GM23338 (cell line): ENCODE data around the gene DUSP6. TPM values are rescaled to one million over a fixed set of nuclear protein-coding genes. Genes with fewer than 3 reads are reported as not detected.

ENCODE experiments used
- ATAC-seq: fragments of 200-7000 bp; cut with Tn5 transposase; 3 replicates; pipeline ENCODE4 v1.9.1; 2020
- DNase-seq: peaks from one replicate; pipeline ENCODE4 v3.0.0-alpha.2; 2015; ENCODE audit warnings: low spot score
- H2AFZ ChIP-seq: fragments of 200-600 bp; sonication (generic); 2 replicates; pipeline ENCODE4 v1.8.0; 2016; ENCODE audit warnings: antibody characterized with exemption, mild to moderate bottlenecking, moderate library complexity
- H3F3A ChIP-seq: fragments of 200-600 bp; sonication (generic); replicated peaks from 2 replicates; pipeline ENCODE4 v1.8.0; 2017; ENCODE audit warnings: antibody characterized with exemption, mixed run types, low read depth
- H3K27ac ChIP-seq: fragments of 200-600 bp; sonication (generic); 2 replicates; pipeline ENCODE4 v1.6.1; 2016; ENCODE audit warnings: low read depth
- H3K27me3 ChIP-seq: fragments of 200-600 bp; sonication (generic); 2 replicates; pipeline ENCODE4 v1.8.0; 2016; ENCODE audit warnings: mild to moderate bottlenecking, mixed run types, moderate library complexity; ENCODE audit not compliant: insufficient read depth
- H3K36me3 ChIP-seq: fragments of 200-600 bp; sonication (generic); 2 replicates; pipeline ENCODE4 v1.8.0; 2016; ENCODE audit warnings: mild to moderate bottlenecking; ENCODE audit not compliant: insufficient read depth
- H3K4me1 ChIP-seq: fragments of 200-600 bp; sonication (generic); 2 replicates; pipeline ENCODE4 v1.8.0; 2016; ENCODE audit warnings: mild to moderate bottlenecking, moderate library complexity; ENCODE audit not compliant: insufficient read depth
- H3K4me2 ChIP-seq: fragments of 200-600 bp; sonication (generic); 2 replicates; pipeline ENCODE4 v1.7.1; 2017; ENCODE audit warnings: mixed run types
- H3K4me3 ChIP-seq: fragments of 200-600 bp; sonication (generic); 2 replicates; pipeline ENCODE4 v1.6.1; 2016; ENCODE audit warnings: mixed run types
- H3K79me2 ChIP-seq: fragments of 200-600 bp; sonication (generic); replicated peaks from 2 replicates; pipeline ENCODE4 v1.8.0; 2017; ENCODE audit warnings: mild to moderate bottlenecking; ENCODE audit not compliant: insufficient read depth
- H3K9me2 ChIP-seq: fragments of 200-600 bp; sonication (generic); 2 replicates; pipeline ENCODE4 v1.8.0; 2017; ENCODE audit not compliant: insufficient read depth
- H4K20me1 ChIP-seq: fragments of 200-600 bp; sonication (generic); replicated peaks from 2 replicates; pipeline ENCODE4 v1.8.0; 2017; ENCODE audit warnings: mild to moderate bottlenecking; ENCODE audit not compliant: insufficient read depth
- H3K27ac Mint-ChIP-seq: 2 replicates; pipeline ENCODE4 v1.8.0; 2020; ENCODE audit warnings: inconsistent platforms, mild to moderate bottlenecking, moderate library complexity, mixed read lengths
- H3K27me3 Mint-ChIP-seq: 3 replicates; pipeline ENCODE4 v1.8.0; 2022; ENCODE audit warnings: low read depth, mild to moderate bottlenecking, moderate library complexity, mixed read lengths, inconsistent platforms; ENCODE audit not compliant: insufficient read depth, poor library complexity
- H3K36me3 Mint-ChIP-seq: 3 replicates; pipeline ENCODE4 v1.8.0; 2021; ENCODE audit warnings: low read depth, mild to moderate bottlenecking, inconsistent platforms, moderate library complexity, mixed read lengths
- H3K4me1 Mint-ChIP-seq: 3 replicates; pipeline ENCODE4 v1.8.0; 2020; ENCODE audit warnings: mild to moderate bottlenecking, inconsistent platforms, mixed read lengths
- H3K4me3 Mint-ChIP-seq: 3 replicates; pipeline ENCODE4 v1.8.0; 2021; ENCODE audit warnings: moderate library complexity, mild to moderate bottlenecking, inconsistent platforms, mixed read lengths
- H3K9me3 Mint-ChIP-seq: 3 replicates; pipeline ENCODE4 v1.8.0; 2020; ENCODE audit warnings: moderate library complexity, mild to moderate bottlenecking, inconsistent platforms, mixed read lengths
- CREB1 ChIP-seq: fragments of 250-450 bp; sonication (Bioruptor Pico); IDR thresholded peaks from 2 replicates; pipeline ENCODE4 v1.5.0; 2020; ENCODE audit warnings: low read depth, mild to moderate bottlenecking, moderate library complexity
- ETS1 ChIP-seq: IDR thresholded peaks from 2 replicates; pipeline ENCODE4 v1.6.1; 2016; ENCODE audit warnings: antibody characterized with exemption
- EZH2 ChIP-seq: fragments of 200-600 bp; sonication (generic); IDR thresholded peaks from one replicate; pipeline ENCODE4 v1.8.0; 2017; ENCODE audit warnings: antibody characterized with exemption, mild to moderate bottlenecking, low read depth; ENCODE audit not compliant: unreplicated experiment
- EZH2phosphoT487 ChIP-seq: fragments of 200-600 bp; sonication (generic); IDR thresholded peaks from one replicate; pipeline ENCODE4 v1.8.1; 2018; ENCODE audit warnings: antibody characterized with exemption; ENCODE audit not compliant: unreplicated experiment
- JUNB ChIP-seq: IDR thresholded peaks from one replicate; pipeline ENCODE4 v1.6.1; 2016; ENCODE audit warnings: antibody characterized with exemption; ENCODE audit not compliant: unreplicated experiment
- NANOG ChIP-seq: IDR thresholded peaks from 2 replicates; pipeline ENCODE4 v1.6.1; 2016; ENCODE audit warnings: antibody characterized with exemption, borderline replicate concordance
- POLR2AphosphoS5 ChIP-seq: IDR thresholded peaks from 2 replicates; pipeline ENCODE4 v1.6.1; 2016; ENCODE audit warnings: antibody characterized with exemption, low read depth
- REST ChIP-seq: IDR thresholded peaks from one replicate; pipeline ENCODE4 v1.6.1; 2018; ENCODE audit warnings: antibody characterized with exemption; ENCODE audit not compliant: unreplicated experiment
- STAT1 ChIP-seq: IDR thresholded peaks from one replicate; pipeline ENCODE4 v1.6.1; 2016; ENCODE audit warnings: antibody characterized with exemption; ENCODE audit not compliant: unreplicated experiment
- ZNF114 ChIP-seq: fragments of 250-450 bp; sonication (Bioruptor Pico); IDR thresholded peaks from 2 replicates; pipeline ENCODE4 v1.5.0; 2020; ENCODE audit warnings: mild to moderate bottlenecking, moderate library complexity
- ZNF331 ChIP-seq: fragments of 250-450 bp; sonication (Bioruptor Pico); IDR thresholded peaks from 2 replicates; pipeline ENCODE4 v1.5.0; 2020; ENCODE audit warnings: low read depth, mild to moderate bottlenecking, moderate library complexity
- polyA plus RNA-seq: library from polyadenylated mRNA; unstranded; fragments of >200 nt; fragmentation: Nextera tagmentation; extraction: Ambion mirVana; gene quantifications from 2 replicates; pipeline ENCODE4 v1.2.1, GENCODE V29; 2016
- total RNA-seq: library from RNA; depleted of rRNA; stranded (reverse); fragments of >200 nt; shearing (Covaris generic); gene quantifications from 2 replicates; pipeline ENCODE4 v1.2.3, GENCODE V29; 2014
- TF ChIP-seq, protein P1 (sequence below), 2 experiments: fragments of 200-600 bp in 1 of 2; sonication (generic) in 1 of 2; conservative IDR thresholded peaks; 2 replicates each; pipeline versions ENCODE4 v1.5.1 to v1.6.1; 2016 to 2017; ENCODE audit warnings: antibody characterized with exemption in 2 of 2, low read depth in 2 of 2, mild to moderate bottlenecking in 2 of 2, moderate library complexity in 1 of 2
- TF ChIP-seq, protein P2 (sequence below): fragments of 250-450 bp; sonication (Bioruptor Pico); IDR thresholded peaks from 2 replicates; pipeline ENCODE4 v1.5.0; 2020; ENCODE audit warnings: mild to moderate bottlenecking, moderate library complexity

The DUSP6 gene
- total and polyA plus RNA-seq, 2 experiments from 2014 or later, result 117 to 191 TPM

DNA sequence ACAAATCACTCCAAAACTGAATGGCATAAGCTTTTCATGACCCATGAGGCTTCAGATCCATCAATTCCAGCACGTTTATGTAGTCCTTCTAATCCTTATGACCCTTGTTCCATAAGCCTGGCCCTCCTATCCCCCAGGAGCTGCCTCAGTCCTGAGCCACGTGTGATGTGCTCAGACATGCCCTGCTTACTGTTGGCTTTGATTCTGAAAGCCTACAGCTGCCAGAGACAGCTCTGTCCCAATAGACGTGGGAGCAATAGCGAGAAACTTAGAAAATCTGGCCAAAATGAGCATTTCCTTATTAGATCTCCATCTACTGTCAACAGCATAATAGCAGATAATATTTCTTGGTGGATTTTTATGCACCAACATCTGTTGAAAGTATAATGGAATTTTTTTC, 33.2 kb downstream of the DUSP6 start:
- Histone ChIP-seq H3F3A (no peaks in the 10 kb centered on the region), H3K27ac (no peak overlapping the region), H3K9me2 (0 out of 2 replicates have a peak, but pooled peaks cover 5% of the 10 kb centered on the region), H3K4me3 (no peak overlapping the region), H2AFZ (no peak overlapping the region), H3K79me2 (no peaks in the 10 kb centered on the region), H4K20me1 (no peaks in the 10 kb centered on the region), H3K36me3 (no peaks in the 10 kb centered on the region), H3K27me3 (no peaks in the 10 kb centered on the region), H3K4me1 (peaks cover 6% of the 10 kb centered on the region; the same call in 1 of the 2 replicates), H3K4me2 (no peak overlapping the region)
- TF ChIP-seq EZH2phosphoT487 (no peak), EZH2 (no peak), ZNF114 (CRISPR knock-in tag) (no peak), ZNF331 (CRISPR knock-in tag) (no peak), NANOG (no peak), CREB1 (CRISPR knock-in tag) (no peak), STAT1 (no peak), JUNB (no peak), ETS1 (no peak), REST (no peak), POLR2AphosphoS5 (no peak)
- TF ChIP-seq, protein P1, sequence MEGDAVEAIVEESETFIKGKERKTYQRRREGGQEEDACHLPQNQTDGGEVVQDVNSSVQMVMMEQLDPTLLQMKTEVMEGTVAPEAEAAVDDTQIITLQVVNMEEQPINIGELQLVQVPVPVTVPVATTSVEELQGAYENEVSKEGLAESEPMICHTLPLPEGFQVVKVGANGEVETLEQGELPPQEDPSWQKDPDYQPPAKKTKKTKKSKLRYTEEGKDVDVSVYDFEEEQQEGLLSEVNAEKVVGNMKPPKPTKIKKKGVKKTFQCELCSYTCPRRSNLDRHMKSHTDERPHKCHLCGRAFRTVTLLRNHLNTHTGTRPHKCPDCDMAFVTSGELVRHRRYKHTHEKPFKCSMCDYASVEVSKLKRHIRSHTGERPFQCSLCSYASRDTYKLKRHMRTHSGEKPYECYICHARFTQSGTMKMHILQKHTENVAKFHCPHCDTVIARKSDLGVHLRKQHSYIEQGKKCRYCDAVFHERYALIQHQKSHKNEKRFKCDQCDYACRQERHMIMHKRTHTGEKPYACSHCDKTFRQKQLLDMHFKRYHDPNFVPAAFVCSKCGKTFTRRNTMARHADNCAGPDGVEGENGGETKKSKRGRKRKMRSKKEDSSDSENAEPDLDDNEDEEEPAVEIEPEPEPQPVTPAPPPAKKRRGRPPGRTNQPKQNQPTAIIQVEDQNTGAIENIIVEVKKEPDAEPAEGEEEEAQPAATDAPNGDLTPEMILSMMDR (conservative IDR thresholded peaks at IDR 0.05; ENCODE audit: low read depth in 2 of 2), result no peak
- TF ChIP-seq, protein P2, sequence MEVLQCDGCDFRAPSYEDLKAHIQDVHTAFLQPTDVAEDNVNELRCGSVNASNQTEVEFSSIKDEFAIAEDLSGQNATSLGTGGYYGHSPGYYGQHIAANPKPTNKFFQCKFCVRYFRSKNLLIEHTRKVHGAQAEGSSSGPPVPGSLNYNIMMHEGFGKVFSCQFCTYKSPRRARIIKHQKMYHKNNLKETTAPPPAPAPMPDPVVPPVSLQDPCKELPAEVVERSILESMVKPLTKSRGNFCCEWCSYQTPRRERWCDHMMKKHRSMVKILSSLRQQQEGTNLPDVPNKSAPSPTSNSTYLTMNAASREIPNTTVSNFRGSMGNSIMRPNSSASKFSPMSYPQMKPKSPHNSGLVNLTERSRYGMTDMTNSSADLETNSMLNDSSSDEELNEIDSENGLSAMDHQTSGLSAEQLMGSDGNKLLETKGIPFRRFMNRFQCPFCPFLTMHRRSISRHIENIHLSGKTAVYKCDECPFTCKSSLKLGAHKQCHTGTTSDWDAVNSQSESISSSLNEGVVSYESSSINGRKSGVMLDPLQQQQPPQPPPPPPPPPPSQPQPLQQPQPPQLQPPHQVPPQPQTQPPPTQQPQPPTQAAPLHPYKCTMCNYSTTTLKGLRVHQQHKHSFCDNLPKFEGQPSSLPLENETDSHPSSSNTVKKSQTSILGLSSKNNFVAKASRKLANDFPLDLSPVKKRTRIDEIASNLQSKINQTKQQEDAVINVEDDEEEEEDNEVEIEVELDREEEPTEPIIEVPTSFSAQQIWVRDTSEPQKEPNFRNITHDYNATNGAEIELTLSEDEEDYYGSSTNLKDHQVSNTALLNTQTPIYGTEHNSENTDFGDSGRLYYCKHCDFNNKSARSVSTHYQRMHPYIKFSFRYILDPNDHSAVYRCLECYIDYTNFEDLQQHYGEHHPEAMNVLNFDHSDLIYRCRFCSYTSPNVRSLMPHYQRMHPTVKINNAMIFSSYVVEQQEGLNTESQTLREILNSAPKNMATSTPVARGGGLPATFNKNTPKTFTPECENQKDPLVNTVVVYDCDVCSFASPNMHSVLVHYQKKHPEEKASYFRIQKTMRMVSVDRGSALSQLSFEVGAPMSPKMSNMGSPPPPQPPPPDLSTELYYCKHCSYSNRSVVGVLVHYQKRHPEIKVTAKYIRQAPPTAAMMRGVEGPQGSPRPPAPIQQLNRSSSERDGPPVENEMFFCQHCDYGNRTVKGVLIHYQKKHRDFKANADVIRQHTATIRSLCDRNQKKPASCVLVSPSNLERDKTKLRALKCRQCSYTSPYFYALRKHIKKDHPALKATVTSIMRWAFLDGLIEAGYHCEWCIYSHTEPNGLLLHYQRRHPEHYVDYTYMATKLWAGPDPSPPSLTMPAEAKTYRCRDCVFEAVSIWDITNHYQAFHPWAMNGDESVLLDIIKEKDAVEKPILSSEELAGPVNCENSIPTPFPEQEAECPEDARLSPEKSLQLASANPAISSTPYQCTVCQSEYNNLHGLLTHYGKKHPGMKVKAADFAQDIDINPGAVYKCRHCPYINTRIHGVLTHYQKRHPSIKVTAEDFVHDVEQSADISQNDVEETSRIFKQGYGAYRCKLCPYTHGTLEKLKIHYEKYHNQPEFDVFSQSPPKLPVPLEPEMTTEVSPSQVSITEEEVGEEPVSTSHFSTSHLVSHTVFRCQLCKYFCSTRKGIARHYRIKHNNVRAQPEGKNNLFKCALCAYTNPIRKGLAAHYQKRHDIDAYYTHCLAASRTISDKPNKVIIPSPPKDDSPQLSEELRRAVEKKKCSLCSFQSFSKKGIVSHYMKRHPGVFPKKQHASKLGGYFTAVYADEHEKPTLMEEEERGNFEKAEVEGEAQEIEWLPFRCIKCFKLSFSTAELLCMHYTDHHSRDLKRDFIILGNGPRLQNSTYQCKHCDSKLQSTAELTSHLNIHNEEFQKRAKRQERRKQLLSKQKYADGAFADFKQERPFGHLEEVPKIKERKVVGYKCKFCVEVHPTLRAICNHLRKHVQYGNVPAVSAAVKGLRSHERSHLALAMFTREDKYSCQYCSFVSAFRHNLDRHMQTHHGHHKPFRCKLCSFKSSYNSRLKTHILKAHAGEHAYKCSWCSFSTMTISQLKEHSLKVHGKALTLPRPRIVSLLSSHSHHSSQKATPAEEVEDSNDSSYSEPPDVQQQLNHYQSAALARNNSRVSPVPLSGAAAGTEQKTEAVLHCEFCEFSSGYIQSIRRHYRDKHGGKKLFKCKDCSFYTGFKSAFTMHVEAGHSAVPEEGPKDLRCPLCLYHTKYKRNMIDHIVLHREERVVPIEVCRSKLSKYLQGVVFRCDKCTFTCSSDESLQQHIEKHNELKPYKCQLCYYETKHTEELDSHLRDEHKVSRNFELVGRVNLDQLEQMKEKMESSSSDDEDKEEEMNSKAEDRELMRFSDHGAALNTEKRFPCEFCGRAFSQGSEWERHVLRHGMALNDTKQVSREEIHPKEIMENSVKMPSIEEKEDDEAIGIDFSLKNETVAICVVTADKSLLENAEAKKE (CRISPR knock-in tag), result no peak
- Mint-ChIP-seq H3K27ac (no peak overlapping the region), H3K36me3 (no peaks in the 10 kb centered on the region), H3K4me1 (peaks cover 18% of the 10 kb centered on the region; the same call in 2 of the 3 replicates), H3K27me3 (no peaks in the 10 kb centered on the region), H3K9me3 (no peaks in the 10 kb centered on the region), H3K4me3 (no peak overlapping the region)
- ATAC-seq (no peak; the same call in 2 of the 3 replicates), DNase-seq (no peak)
